ENCODE measurements around the gene CLTB.

The CLTB gene

GRCh38 chr5:176400382-176401156, 15.8 kb downstream of the CLTB start:
- no peak for DNase-seq

- DNase-seq, result no peak
Observed at GRCh38 chr5:176397736-176398420, 18.5 kb downstream of the CLTB start.

- no peak for DNase-seq
Observed at GRCh38 chr5:176396330-176396729, 20.0 kb downstream of the CLTB start.

GRCh38 chr5:176394881-176395675, 21.3 kb downstream of the CLTB start:
- DNase-seq, result no peak

GRCh38 chr5:176394096-176394495, 22.2 kb downstream of the CLTB start:
- DNase-seq, result no peak

DNA sequence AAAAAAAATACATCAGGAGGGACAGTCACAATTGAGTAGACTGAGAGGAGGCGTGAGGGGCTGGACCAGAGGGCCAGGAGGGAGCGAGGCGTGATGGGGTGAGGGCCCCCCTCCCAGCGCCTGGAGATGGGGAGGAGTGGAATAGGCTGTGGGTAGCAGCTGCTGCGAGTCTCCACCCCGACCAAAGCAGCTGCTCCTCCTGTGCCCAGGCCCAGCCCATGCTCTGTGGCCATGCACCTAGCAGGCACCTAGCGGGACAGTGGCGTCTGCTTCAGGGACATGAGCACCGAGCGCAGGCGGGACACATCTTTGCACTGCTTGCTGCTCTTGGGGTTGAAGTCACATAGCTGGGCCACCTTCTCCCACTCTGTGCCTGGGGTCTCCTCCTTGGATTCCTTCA, 23.8 kb downstream of the CLTB start:
- DNase-seq, result no peak

GRCh38 chr5:176391999-176392398, 24.3 kb downstream of the CLTB start:
- DNase-seq, result peak; percentile 67

- DNase-seq, result no peak
Observed at GRCh38 chr5:176391479-176391878, 24.9 kb downstream of the CLTB start.

- peak; percentile 49 for DNase-seq
Observed at GRCh38 chr5:176389135-176390123, 26.9 kb downstream of the CLTB start.

DNA sequence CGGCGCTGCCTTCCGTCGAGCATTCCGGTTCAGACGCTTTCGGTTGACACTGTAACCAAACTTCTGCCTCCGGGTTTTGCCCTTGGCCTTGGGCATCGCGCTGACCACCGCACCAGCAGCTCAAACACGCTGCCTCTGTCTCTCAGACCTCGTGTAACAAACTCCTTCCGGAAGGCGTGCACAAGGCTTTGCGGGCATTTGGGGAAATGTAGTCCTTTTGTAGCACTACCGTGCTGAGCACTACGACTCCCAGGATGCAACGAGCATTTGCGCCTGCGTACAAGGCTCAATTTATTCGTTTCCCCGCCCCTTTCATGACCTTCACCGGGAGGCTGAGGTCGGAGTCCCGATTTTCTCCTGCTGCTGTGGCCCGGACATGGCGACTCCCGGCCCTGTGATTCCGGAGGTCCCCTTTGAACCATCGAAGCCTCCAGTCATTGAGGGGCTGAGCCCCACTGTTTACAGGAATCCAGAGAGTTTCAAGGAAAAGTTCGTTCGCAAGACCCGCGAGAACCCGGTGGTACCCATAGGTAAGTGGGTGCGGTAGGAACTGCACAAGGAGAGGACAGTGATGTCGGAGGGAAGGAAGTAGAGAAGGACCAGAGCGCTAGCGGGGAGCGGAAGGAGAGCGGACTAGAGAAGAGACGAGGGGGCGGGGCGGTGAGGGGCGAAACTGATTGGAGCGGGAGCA, 27.8 kb downstream of the CLTB start, which contains the start of the genes HIGD2A and NOP16:
Gene HIGD2A, plus strand, starts transcription at position 308 of the 691 bp plus-strand sequence. Its CDS starts 69 bp downstream, at position 377.
Gene NOP16, minus strand, starts transcription at position 155 of the 691 bp plus-strand sequence. Its CDS starts 59 bp downstream, at position 96.
- peak; percentile 99 for DNase-seq

GRCh38 chr5:176388003-176388443, 28.3 kb downstream of the CLTB start:
- DNase-seq, result peak; percentile 12

- DNase-seq, result no peak
Observed at GRCh38 chr5:176387384-176387925, 28.9 kb downstream of the CLTB start.

DNA sequence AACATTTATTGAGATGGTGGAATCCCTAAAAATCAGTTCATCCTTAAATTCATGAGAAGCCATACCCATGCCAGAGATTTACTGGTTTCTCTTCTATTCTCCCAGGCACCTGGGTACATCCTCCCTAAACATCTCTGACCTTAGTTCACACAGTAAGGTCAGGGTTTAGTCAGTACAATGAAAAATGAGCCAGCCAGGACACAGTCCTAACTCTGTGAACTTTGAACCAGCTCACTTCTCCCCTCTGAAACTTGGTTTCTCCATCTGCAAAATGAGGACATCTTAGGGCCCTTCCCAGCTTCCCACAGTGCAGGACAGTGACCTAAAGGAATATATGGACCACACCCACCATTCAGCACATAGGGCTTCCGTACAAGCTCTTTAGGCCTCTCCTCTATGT, 29.8 kb downstream of the CLTB start:
- DNase-seq, result no peak

DNA sequence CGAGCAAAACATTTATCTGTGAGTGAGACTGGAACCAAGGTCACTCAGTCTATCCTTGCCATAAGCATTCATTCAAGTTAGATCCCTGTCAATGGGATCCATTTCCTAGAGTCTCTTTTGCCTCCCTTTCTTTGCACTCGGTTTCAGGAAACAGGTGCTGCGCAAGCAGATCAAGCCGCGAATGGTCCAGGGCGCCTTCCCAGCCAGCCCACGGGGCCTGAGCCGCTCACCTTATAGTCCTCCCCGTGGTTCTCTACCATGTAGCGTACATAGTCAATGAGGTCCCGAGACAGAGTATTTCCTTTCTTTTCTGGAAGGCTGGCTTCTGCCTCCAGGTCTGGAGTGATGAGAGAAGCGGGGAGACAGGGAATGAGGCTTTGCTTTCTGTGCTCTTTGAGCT, 31.3 kb downstream of the CLTB start:
- DNase-seq, result no peak

DNA sequence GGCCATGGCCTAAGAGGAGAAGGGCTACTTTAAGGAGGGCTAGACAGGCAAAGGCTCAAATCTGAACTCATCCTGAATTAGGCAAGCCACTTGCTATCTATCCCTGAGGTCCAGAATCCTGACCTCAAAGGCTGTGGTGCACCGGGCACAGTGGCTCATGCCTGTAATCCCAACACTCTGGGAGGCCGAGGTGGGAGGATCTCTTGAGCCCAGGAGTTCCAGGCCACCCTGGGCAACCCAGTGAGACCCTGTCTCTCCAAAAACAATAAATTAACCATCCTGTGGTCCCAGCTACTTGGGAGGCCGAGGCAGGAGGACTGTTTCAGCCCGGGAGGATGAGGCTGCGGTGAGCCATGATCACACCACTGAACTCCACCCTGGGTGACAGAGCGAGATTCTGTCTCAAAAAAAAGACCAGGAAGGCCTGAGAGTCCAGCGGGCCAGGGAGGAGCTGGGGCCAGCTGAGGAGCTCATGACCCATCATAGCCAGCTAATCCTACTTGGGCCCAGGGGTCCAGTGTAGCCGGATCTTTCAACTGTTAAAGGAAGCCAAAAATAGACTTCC, 31.9 kb downstream of the CLTB start:
- no peak for DNase-seq

DNA sequence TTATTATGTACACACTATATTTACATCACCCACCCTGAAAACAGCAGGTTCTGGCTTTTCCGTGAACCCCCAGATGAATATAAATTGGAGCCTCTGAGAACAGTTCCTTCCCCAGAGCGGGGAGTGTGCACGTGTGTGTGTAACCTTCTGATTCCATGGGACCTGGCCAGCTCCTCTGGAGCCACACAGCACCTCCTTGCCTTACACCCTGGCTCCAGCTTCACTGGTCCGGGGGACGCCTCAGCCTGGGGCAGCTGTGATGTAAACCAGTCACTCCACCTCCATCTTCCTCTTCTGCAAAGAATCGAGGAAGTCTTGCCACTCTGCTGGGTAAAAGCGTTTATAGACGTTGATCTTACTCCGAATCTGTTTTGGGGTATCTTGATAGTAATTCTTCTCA, 32.4 kb downstream of the CLTB start:
- peak; percentile 17 for DNase-seq

GRCh38 chr5:176383248-176383905, 33.0 kb downstream of the CLTB start:
- DNase-seq, result no peak

GRCh38 chr5:176382721-176383120, 33.6 kb downstream of the CLTB start:
- no peak for DNase-seq

DNA sequence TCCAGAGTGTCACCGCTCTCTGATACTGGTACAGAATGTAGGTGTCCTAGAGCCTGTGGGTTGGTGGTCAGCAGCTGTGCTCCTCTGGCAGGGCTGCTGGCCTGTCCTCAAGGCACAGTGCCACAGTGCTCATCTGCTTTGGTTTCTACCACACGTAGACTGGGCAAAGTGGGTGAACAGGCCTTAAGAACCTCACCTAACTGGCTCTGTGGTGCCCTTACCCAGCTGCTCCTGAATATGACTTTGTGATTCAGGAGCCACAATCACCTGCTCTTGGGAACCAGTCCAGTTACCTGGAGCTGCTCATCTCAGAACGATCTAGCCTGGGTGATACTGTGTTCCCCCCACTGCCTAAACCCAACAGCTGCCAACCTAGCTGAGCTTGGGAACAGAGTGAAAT, 34.4 kb downstream of the CLTB start:
- DNase-seq, result no peak

GRCh38 chr5:176381423-176381822, 34.9 kb downstream of the CLTB start:
- no peak for DNase-seq
